Measurements from ENCODE around the gene CRLF2. TPM values are rescaled to one million over a fixed set of nuclear protein-coding genes. Genes with fewer than 3 reads are reported as not detected.

The CRLF2 gene
- total RNA-seq, 1 experiment from 2014 or later, result 0.34 TPM

Other genes with a start within 250 kb of the CRLF2 start
- gene CSF2RA, start 56.2 kb upstream of the CRLF2 start, total RNA-seq (2021; ENCODE audit: unreplicated experiment), result 3.8 TPM
- not detected for gene IL3RA, start 124.1 kb upstream of the CRLF2 start, total RNA-seq (2021; ENCODE audit: unreplicated experiment)
- 398 TPM for gene SLC25A6, start 179.5 kb upstream of the CRLF2 start, total RNA-seq (2021; ENCODE audit: unreplicated experiment)
- 59.6 TPM for gene ASMTL, start 240.3 kb upstream of the CRLF2 start, total RNA-seq (2021; ENCODE audit: unreplicated experiment)